C4-2B (cell line): ENCODE measurements around the gene FITM1.

ENCODE experiments used
- ZFX ChIP-seq: fragments of 450-650 bp; IDR thresholded peaks from 2 replicates; pipeline ENCODE4 v1.6.1; 2017
- TF ChIP-seq, protein P1 (sequence below): fragments of 450-650 bp; conservative IDR thresholded peaks from 2 replicates; pipeline ENCODE4 v1.5.1; 2017; ENCODE audit warnings: mild to moderate bottlenecking

DNA sequence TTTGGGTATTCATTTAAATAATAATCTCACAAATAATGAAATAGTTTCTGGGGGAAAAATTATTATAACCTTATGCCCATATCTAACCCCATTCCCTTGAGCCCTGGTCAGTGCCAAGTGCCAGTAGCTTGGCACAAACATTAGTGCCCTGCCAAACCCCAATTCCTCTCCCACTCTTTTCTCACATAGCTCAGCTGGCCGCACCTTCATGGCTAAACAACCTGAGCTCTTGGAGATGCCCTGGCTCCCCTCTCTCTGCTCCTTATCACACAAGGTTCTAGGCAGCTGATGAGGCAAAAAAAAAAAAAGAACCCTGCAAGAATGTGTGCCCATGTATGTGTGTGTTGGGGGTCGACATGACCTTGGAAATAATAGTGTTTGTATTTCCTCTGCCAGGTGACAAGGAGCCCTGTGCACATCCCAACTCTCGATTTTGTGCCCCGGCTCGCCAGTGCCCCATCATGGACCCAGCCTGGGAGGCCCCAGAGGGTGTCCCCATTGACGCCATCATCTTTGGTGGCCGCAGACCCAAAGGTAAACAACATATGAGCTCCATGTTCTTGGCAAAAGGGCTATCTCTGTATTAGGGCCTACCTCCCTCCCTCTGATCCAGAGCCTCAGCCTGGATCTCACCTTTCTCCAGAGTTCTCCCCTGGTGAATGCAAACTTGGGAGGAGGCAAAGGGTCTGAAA lies 28.0 kb upstream of the FITM1 start:
- TF ChIP-seq, protein P1, sequence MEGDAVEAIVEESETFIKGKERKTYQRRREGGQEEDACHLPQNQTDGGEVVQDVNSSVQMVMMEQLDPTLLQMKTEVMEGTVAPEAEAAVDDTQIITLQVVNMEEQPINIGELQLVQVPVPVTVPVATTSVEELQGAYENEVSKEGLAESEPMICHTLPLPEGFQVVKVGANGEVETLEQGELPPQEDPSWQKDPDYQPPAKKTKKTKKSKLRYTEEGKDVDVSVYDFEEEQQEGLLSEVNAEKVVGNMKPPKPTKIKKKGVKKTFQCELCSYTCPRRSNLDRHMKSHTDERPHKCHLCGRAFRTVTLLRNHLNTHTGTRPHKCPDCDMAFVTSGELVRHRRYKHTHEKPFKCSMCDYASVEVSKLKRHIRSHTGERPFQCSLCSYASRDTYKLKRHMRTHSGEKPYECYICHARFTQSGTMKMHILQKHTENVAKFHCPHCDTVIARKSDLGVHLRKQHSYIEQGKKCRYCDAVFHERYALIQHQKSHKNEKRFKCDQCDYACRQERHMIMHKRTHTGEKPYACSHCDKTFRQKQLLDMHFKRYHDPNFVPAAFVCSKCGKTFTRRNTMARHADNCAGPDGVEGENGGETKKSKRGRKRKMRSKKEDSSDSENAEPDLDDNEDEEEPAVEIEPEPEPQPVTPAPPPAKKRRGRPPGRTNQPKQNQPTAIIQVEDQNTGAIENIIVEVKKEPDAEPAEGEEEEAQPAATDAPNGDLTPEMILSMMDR, result no peak
- TF ChIP-seq ZFX, result no peak
